ENCODE results near the gene SERF2.
"Not testable (repeated sequence)": the region's sequence is repeated elsewhere in the genome, so short reads cannot be mapped to it uniquely, and the experiment has no call there.

SERF2 gene

GRCh38 chr15:43799945-43800285 is 7.8 kb downstream of the SERF2 start, which contains the start of gene SERINC4:
TSS of gene SERINC4 (minus strand) at chr15:43800220. CDS start at chr15:43799986, 234 bp downstream.
- H3K4me3 ChIP-seq (ENCODE audit: low read depth, low read length) = peak within 1 kb of the TSS; percentile 82
- no peak for TF ChIP-seq CTCF (IDR thresholded peaks at IDR 0.05; ENCODE audit: insufficient read depth, low read depth, low read length, missing control alignments)
- DNase-seq (ENCODE audit: low read depth) = no peak

GRCh38 chr15:43800286-43801141 is 8.4 kb downstream of the SERF2 start, which contains the start of gene HYPK:
TSS of gene HYPK (plus strand) at chr15:43800599. CDS start at chr15:43800623, 24 bp downstream.
- TF ChIP-seq CTCF (IDR thresholded peaks at IDR 0.05; ENCODE audit: insufficient read depth, low read depth, low read length, missing control alignments) = no peak
- peak within 1 kb of the TSS; percentile 82 for H3K4me3 ChIP-seq (ENCODE audit: low read depth, low read length)
- peak; percentile 93 for DNase-seq (ENCODE audit: low read depth)

DNA sequence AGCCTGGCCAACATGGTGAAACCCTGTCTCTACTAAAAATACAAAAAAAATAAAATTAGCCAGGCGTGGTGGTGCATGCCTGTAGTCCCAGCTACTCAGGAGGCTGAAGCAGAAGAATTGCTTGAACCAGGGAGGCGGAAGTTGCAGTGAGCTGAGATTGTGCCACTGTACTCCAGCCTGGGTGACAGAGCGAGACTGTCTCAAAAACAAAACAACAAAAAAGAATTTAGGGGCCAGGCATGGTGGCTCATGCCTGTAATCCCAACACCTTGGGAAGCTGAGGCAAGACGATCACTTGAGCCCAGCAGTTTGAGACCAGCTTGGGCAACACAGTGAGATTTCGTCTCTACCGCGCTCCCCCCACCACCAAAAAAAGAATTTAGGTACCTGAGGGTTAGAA is 10.6 kb downstream of the SERF2 start:
- DNase-seq (ENCODE audit: low read depth); H3K4me3 ChIP-seq (ENCODE audit: low read depth, low read length): not testable (repeated sequence)

GRCh38 chr15:43808435-43808950 is 16.4 kb downstream of the SERF2 start:
- no peak overlapping the region for H3K4me3 ChIP-seq (ENCODE audit: low read depth, low read length)
- no peak for DNase-seq (ENCODE audit: low read depth)
- TF ChIP-seq CTCF (IDR thresholded peaks at IDR 0.05; ENCODE audit: insufficient read depth, low read depth, low read length, missing control alignments) = no peak

DNA sequence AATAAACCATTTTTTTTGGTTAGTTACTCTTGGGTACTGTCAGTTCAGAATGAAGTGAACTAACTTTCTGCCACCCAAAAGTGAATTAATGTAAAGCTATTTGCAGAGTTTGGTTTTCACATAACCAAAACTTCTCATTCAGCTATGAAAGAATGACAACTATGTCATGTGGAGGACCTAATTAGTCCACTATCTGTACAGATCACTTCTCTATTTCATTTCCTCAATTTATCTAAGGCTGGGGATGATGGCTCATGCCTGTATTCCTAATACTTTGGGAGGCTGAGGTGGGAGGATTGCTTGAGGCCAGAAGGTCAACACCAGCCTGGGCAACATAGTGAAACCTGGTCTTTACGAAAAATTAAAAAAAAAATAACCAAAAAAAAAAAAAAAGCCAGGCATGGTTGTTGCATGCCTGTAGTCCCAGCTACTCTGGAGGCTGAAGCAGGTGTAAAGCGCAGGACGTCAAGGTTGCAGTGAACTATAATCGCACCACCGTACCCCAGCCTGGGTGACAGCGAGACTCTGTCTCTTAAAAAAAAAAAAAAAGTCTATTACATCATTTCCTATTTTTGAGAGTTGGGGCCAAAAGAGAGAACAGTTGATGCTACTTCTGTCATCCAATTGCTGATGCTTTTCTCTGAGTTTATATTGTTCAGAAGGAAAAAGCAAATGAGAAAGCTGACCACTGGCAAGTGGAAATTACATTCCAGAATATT is 17.0 kb downstream of the SERF2 start:
- no peak overlapping the region for H3K4me3 ChIP-seq (ENCODE audit: low read depth, low read length)
- TF ChIP-seq CTCF (IDR thresholded peaks at IDR 0.05; ENCODE audit: insufficient read depth, low read depth, low read length, missing control alignments) = no peak
- peak; percentile 47 for DNase-seq (ENCODE audit: low read depth)

DNA sequence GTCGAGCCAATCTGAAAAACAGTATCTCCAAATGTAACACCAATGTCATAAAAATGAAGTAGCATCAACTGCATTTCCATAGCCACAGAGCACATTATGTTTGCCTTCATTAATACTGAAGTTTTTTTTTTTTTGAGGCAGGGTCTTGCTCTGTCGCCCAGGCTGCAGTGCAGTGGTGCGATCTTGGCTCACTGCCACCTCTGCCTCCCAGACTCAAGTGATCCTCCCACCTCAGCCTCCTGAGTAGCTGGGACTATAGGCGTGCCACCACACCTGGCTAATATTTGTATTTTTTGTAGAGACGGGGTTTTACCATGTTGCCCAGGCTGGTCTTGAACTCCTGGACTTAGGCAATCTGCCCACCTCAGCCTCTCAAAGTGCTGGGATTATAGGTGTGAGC is 22.9 kb downstream of the SERF2 start:
- not testable (repeated sequence) for DNase-seq (ENCODE audit: low read depth); H3K4me3 ChIP-seq (ENCODE audit: low read depth, low read length)

- TF ChIP-seq CTCF (IDR thresholded peaks at IDR 0.05; ENCODE audit: insufficient read depth, low read depth, low read length, missing control alignments) = no peak
- no peak for DNase-seq (ENCODE audit: low read depth)
- no peak overlapping the region for H3K4me3 ChIP-seq (ENCODE audit: low read depth, low read length)
Measured at GRCh38 chr15:43821505-43821904, 29.4 kb downstream of the SERF2 start.

Measured in GM12865 (cell line).